ENCODE measurements around the gene CEPT1.

GRCh38 chr1:111204983-111205713, 65.1 kb downstream of the CEPT1 start:
- TF ChIP-seq, protein P1, sequence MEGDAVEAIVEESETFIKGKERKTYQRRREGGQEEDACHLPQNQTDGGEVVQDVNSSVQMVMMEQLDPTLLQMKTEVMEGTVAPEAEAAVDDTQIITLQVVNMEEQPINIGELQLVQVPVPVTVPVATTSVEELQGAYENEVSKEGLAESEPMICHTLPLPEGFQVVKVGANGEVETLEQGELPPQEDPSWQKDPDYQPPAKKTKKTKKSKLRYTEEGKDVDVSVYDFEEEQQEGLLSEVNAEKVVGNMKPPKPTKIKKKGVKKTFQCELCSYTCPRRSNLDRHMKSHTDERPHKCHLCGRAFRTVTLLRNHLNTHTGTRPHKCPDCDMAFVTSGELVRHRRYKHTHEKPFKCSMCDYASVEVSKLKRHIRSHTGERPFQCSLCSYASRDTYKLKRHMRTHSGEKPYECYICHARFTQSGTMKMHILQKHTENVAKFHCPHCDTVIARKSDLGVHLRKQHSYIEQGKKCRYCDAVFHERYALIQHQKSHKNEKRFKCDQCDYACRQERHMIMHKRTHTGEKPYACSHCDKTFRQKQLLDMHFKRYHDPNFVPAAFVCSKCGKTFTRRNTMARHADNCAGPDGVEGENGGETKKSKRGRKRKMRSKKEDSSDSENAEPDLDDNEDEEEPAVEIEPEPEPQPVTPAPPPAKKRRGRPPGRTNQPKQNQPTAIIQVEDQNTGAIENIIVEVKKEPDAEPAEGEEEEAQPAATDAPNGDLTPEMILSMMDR (IDR thresholded peaks at IDR 0.05): no peak
- TF ChIP-seq POLR2A (IDR thresholded peaks at IDR 0.05): no peak

Measured in testis (tissue), 2 donors.